PC-9 (cell line): ENCODE data around the gene S100A4. TPM values are rescaled to one million over a fixed set of nuclear protein-coding genes. Genes with fewer than 3 reads are reported as not detected.
"Not testable (repeated sequence)": the region's sequence is repeated elsewhere in the genome, so short reads cannot be mapped to it uniquely, and the experiment has no call there.

ENCODE experiments used
- BruUV-seq: library from RNA; stranded (reverse); fragments of 400-500 nt; replicated peaks from 2 replicates; lab custom pipeline; 2021; lab: Mats Ljungman, UMichigan
- CTCF ChIA-PET: fragments of 300-600 bp; sonication (Branson Sonifier 250); formaldehyde crosslinking; loops from one replicate; lab custom pipeline; 2022; ENCODE audit warnings: antibody characterized with exemption; lab: Charles Lee
- POLR2A ChIA-PET: fragments of 300-600 bp; sonication (Branson Sonifier 250); formaldehyde crosslinking; loops from one replicate; lab custom pipeline; 2022; ENCODE audit warnings: antibody characterized with exemption; ENCODE audit not compliant: unreplicated experiment; lab: Charles Lee
- DNase-seq, 2 experiments: peaks; one replicate each; pipeline versions ENCODE4 v3.0.0 to v3.0.0-alpha.2; 2015 to 2022; ENCODE audit warnings: mixed read lengths in 1 of 2
- H2AFZ ChIP-seq: fragments of 200-600 bp; sonication (generic); 2 replicates; pipeline ENCODE4 v1.8.1; 2017; ENCODE audit warnings: antibody characterized with exemption
- H3F3A ChIP-seq: fragments of 200-600 bp; sonication (generic); 2 replicates; pipeline ENCODE4 v1.8.1; 2017; ENCODE audit warnings: antibody characterized with exemption, mild to moderate bottlenecking, low read depth; ENCODE audit not compliant: insufficient read depth
- H3K27ac ChIP-seq: fragments of 200-600 bp; sonication (generic); 2 replicates; pipeline ENCODE4 v1.6.1; 2016; ENCODE audit warnings: mixed run types
- H3K27me3 ChIP-seq: fragments of 200-600 bp; sonication (generic); 2 replicates; pipeline ENCODE4 v1.6.1; 2016; ENCODE audit warnings: low read depth, mixed run types; ENCODE audit not compliant: insufficient read depth
- H3K36me3 ChIP-seq: fragments of 200-600 bp; sonication (generic); 2 replicates; pipeline ENCODE4 v1.6.1; 2016; ENCODE audit warnings: low read depth, mixed run types
- H3K4me1 ChIP-seq: fragments of 200-600 bp; sonication (generic); replicated peaks from 2 replicates; pipeline ENCODE4 v1.6.1; 2016; ENCODE audit warnings: mixed run types; ENCODE audit not compliant: insufficient read depth
- H3K4me2 ChIP-seq: fragments of 200-600 bp; sonication (generic); 2 replicates; pipeline ENCODE4 v1.6.1; 2017; ENCODE audit warnings: mixed run types
- H3K4me3 ChIP-seq: fragments of 200-600 bp; sonication (generic); 2 replicates; pipeline ENCODE4 v1.6.1; 2016; ENCODE audit warnings: mixed run types
- H3K79me2 ChIP-seq: fragments of 200-600 bp; sonication (generic); 2 replicates; pipeline ENCODE4 v1.6.1; 2017; ENCODE audit warnings: low read depth, mixed run types
- H3K9me2 ChIP-seq: fragments of 200-600 bp; sonication (generic); 2 replicates; pipeline ENCODE4 v1.8.1; 2017; ENCODE audit warnings: mild to moderate bottlenecking; ENCODE audit not compliant: insufficient read depth
- H3K9me3 ChIP-seq: fragments of 200-600 bp; sonication (generic); 2 replicates; pipeline ENCODE4 v1.8.1; 2016; ENCODE audit warnings: low read depth; ENCODE audit not compliant: insufficient read depth
- H4K20me1 ChIP-seq: fragments of 200-600 bp; sonication (generic); 2 replicates; pipeline ENCODE4 v1.8.1; 2017; ENCODE audit not compliant: insufficient read depth
- EZH2 ChIP-seq: fragments of 200-600 bp; sonication (generic); IDR thresholded peaks from 2 replicates; pipeline ENCODE4 v1.8.0; 2017; ENCODE audit warnings: antibody characterized with exemption, low read depth
- intact Hi-C: fragments of 100-400 bp; cut with micrococcal nuclease; formaldehyde crosslinking; loops from one replicate; pipeline ENCODE4 v1.10.0; 2022; ENCODE audit not compliant: unreplicated experiment
- total RNA-seq: library from RNA; stranded (reverse); gene quantifications from 2 replicates; pipeline ENCODE4 v1.2.3, GENCODE V29; 2021
- TF ChIP-seq, protein P1 (sequence below): fragments of 200-600 bp; sonication (generic); conservative IDR thresholded peaks from 2 replicates; pipeline ENCODE4 v1.6.1; 2017; ENCODE audit warnings: mixed run types, antibody characterized with exemption, mild to moderate bottlenecking, moderate library complexity

The S100A4 gene
- total RNA-seq, 1 experiment from 2014 or later = 303 TPM

DNA sequence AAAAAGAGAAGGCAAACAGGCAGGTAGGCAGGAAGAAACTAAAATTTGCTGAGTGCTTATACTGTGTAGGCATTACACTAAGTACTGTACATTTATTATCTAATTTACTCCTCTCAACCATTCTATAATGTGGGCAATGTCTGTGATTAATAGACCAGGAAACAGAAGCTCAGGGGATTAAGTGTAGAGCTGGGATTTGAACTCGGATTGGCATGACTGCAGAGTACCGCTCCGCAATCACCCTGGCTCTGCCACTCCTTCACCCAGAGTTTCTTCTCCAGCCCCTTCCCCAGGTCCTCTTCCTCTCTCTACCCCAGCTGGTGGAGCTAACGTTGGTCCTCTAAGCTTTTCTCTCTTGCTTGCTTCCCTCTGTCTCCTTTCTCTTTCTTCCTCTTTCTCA lies 31.5 kb upstream of the S100A4 start:
- Histone ChIP-seq H3K4me2 (no peak overlapping the region), H3K27me3 (no peaks in the 10 kb centered on the region), H3K9me3 (no peaks in the 10 kb centered on the region), H3K4me1 (peaks cover 16% of the 10 kb centered on the region), H3F3A (peaks cover 18% of the 10 kb centered on the region; the same call in 1 of the 2 replicates), H3K36me3 (no peaks in the 10 kb centered on the region), H3K79me2 (no peaks in the 10 kb centered on the region), H2AFZ (no peak overlapping the region), H4K20me1 (no peaks in the 10 kb centered on the region), H3K4me3 (no peak overlapping the region), H3K27ac (no peak overlapping the region), H3K9me2 (no peaks in the 10 kb centered on the region)
- ChIA-PET POLR2A (interaction anchor here (0.6 to 0.8 kb wide), 2 partner anchors 10 to 346 kb away, joined by 4 to 12 read pairs; partner anchors contain the start of gene GATAD2B), CTCF (interaction anchor here (1.2 kb wide), 1 partner anchor 50 kb away, joined by 11 read pairs; the partner anchor contains the start of gene S100A13)
- no peak for DNase-seq
- TF ChIP-seq, protein P1, sequence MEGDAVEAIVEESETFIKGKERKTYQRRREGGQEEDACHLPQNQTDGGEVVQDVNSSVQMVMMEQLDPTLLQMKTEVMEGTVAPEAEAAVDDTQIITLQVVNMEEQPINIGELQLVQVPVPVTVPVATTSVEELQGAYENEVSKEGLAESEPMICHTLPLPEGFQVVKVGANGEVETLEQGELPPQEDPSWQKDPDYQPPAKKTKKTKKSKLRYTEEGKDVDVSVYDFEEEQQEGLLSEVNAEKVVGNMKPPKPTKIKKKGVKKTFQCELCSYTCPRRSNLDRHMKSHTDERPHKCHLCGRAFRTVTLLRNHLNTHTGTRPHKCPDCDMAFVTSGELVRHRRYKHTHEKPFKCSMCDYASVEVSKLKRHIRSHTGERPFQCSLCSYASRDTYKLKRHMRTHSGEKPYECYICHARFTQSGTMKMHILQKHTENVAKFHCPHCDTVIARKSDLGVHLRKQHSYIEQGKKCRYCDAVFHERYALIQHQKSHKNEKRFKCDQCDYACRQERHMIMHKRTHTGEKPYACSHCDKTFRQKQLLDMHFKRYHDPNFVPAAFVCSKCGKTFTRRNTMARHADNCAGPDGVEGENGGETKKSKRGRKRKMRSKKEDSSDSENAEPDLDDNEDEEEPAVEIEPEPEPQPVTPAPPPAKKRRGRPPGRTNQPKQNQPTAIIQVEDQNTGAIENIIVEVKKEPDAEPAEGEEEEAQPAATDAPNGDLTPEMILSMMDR = no peak
- no peak for TF ChIP-seq EZH2
- intact Hi-C loops = no loop called here
- BruUV-seq = no TSS peak

DNA sequence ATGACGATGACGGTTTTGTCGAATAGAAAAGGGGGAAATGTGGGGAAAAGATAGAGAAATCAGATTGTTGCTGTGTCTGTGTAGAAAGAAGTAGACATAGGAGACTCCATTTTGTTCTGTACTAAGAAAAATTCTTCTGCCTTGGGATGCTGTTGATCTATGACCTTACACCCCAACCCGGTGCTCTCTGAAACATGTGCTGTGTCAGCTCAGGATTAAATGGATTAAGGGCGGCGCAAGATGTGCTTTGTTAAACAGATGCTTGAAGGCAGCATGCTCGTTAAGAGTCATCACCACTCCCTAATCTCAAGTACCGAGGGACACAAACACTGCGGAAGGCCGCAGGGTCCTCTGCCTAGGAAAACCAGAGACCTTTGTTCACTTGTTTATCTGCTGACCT lies 29.9 kb upstream of the S100A4 start:
- H3K36me3 ChIP-seq, H3K9me2 ChIP-seq, POLR2A ChIA-PET, H3K79me2 ChIP-seq, H3K4me3 ChIP-seq, H3K27ac ChIP-seq, intact Hi-C loops, CTCF ChIA-PET, H3K4me2 ChIP-seq, H4K20me1 ChIP-seq, H2AFZ ChIP-seq, H3K9me3 ChIP-seq, H3K27me3 ChIP-seq, DNase-seq, BruUV-seq: not testable (repeated sequence)
- Histone ChIP-seq H3F3A (peaks cover 18% of the 10 kb centered on the region; the same call in 1 of the 2 replicates), H3K4me1 (peaks cover 16% of the 10 kb centered on the region)

DNA sequence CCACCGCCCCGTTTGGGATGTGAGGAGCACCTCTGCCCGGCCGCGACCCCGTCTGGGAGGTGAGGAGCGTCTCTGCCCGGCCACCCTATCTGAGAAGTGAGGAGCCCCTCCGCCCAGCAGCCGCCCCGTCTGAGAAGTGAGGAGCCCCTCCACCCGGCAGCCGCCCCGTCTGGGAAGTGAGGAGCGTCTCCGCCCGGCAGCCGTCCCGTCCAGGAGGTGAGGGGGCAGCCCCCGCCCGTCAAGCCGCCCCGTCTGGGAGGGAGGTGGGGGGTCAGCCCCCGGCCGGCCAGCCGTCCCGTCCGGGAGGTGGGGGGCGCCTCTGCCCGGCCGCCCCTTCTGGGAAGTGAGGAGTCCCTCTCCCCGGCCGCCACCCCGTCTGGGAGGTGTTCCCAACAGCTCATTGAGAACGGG lies 29.5 kb upstream of the S100A4 start:
- POLR2A ChIA-PET, intact Hi-C loops, H3K9me2 ChIP-seq, H3K36me3 ChIP-seq, DNase-seq, H3K27me3 ChIP-seq, H3K79me2 ChIP-seq, H3K4me3 ChIP-seq, H3K27ac ChIP-seq, CTCF ChIA-PET, H3K4me2 ChIP-seq, H2AFZ ChIP-seq, H4K20me1 ChIP-seq, BruUV-seq, H3K9me3 ChIP-seq: not testable (repeated sequence)
- Histone ChIP-seq H3K4me1 (peaks cover 16% of the 10 kb centered on the region), H3F3A (peaks cover 18% of the 10 kb centered on the region; the same call in 1 of the 2 replicates)

DNA sequence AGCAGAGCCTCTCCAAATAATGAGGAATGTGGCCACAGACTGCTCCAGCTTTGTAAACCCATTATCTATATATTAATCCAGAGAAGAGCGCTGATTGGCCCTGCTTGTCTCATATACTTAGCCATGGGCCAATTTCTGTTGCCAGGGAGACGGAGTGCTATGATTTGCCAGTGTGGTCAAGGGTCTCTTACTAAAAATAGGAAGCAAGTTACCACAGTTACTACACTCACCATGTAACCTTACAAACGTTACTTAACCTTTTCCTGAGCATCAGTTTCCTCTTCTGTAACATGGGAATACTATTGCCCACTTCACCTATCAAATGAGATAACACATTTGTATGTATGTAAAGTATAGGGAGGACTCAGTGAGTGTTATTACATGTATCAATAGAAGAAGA lies 27.7 kb upstream of the S100A4 start:
- Histone ChIP-seq H3K27me3 (no peaks in the 10 kb centered on the region), H3K4me1 (peaks cover 21% of the 10 kb centered on the region), H3F3A (peaks cover 19% of the 10 kb centered on the region), H3K4me2 (peak overlapping the region; percentile 32), H3K27ac (peak overlapping the region; percentile 75), H2AFZ (no peak overlapping the region), H3K4me3 (no peak overlapping the region), H3K9me3 (no peaks in the 10 kb centered on the region), H3K36me3 (no peaks in the 10 kb centered on the region), H3K9me2 (no peaks in the 10 kb centered on the region), H3K79me2 (no peaks in the 10 kb centered on the region), H4K20me1 (no peaks in the 10 kb centered on the region)
- no TSS peak for BruUV-seq
- intact Hi-C loops = loop anchor here (5.0 kb wide), 1 partner anchor 84 kb away; the partner anchor contains the start of gene SNAPIN
- POLR2A ChIA-PET = no interaction called here
- no peak for DNase-seq
- TF ChIP-seq EZH2 = no peak
- TF ChIP-seq, protein P1 = no peak
- CTCF ChIA-PET = interaction anchor here (1.0 to 1.9 kb wide), 5 partner anchors 35 to 57 kb away, joined by 3 to 13 read pairs (median 7); partner anchors contain the start of genes S100A13 and S100A16
